Mucosa of gallbladder (tissue), 1 donor: ENCODE results near the gene MFAP3L. TPM values are rescaled to one million over a fixed set of nuclear protein-coding genes. Genes with fewer than 3 reads are reported as not detected.
"Not testable (repeated sequence)": the region's sequence is repeated elsewhere in the genome, so short reads cannot be mapped to it uniquely, and the experiment has no call there.

Experiments
- DNase-seq: peaks from one replicate; pipeline ENCODE4 v3.0.0-alpha.2; 2020; ENCODE audit warnings: low spot score
- total RNA-seq: library from RNA; stranded (reverse); gene quantifications from one replicate; pipeline ENCODE4 v1.2.1, GENCODE V29; 2021
- donor health status: DM: no; HTN: no; CAD: no.

The MFAP3L gene
- total RNA-seq, 1 donor from 2014 or later: 4.5 TPM

DNA sequence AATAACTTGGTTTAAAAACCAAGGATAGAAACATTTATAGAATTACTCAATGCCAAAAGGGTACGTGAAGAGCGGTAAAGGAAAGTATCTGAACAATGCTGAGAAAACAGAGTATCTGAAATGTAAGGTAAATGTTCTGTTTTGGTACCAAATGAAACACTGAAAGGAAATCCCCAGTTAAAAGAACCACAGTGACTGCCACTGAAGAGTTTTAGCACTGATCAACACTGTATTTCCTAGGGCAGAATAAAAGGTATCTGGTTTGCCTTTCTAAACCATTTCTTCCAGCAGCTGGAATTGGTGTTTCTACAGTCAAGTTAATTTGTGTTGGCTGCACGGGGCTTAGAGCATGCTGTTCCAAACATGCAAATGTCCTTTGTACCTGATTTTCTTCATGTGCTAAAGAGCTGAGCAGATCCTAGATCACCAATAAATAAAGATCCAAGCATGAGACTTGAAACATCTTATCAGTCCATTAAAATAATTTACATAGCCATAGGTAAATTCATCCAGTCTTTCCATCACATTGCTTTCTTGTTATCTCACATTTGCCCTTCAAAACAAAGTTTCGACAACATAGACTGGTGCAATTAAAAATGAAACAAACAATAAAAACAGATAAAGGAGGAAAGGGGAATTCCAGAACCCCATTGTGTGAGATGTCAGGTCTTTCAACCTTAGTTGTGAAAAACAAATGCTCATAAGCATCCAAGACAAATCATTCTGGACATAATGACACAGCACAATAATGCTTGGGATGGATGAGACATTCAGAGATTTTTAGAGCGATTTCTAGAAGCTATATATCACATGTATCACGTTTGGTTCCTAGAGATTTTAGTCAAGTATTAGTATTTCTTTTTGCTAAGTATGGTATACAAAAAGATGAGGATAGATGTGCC, 38.6 kb downstream of the MFAP3L start:
- no peak for DNase-seq

DNA sequence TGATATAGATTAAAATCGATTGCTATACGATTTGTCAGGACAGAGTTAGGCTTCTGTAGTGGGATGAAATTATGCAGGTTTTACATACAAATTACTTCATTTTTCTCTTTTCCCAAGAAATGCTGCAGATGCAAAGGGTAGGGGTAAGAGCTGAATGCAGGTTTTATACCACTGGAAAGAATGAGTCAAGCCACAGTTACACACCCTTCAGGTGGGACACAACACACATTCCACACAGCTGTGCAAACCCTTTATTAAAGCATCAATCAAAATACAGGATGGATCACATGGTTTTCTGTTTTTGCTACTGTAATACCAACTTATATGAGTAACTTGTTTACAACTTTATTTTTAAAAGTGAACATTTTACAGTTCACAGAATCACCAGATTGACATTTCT, 39.8 kb downstream of the MFAP3L start:
- DNase-seq: no peak

- no peak for DNase-seq
Observed at GRCh38 chr4:169985881-169986280, 40.3 kb downstream of the MFAP3L start.

DNA sequence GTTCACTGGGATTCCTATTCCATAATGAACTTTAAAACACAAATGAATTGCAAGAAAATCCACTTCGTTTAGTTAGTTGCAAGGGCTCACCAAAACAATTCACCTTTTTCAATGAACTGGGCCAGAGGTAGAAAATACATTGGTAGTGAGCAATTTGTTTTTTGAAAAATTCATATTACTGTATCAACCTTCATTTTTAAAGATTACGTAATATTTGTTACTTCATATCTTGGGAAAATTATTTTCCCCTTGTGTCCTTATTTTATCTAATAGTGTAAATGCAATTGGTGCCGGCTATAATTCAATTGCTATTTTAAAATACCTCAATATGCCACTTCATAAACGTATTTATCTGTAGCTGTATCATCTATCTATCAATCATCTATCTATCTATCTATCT, 41.5 kb downstream of the MFAP3L start:
- no peak for DNase-seq

- no peak for DNase-seq
Observed at GRCh38 chr4:169984173-169984572, 42.0 kb downstream of the MFAP3L start.

DNA sequence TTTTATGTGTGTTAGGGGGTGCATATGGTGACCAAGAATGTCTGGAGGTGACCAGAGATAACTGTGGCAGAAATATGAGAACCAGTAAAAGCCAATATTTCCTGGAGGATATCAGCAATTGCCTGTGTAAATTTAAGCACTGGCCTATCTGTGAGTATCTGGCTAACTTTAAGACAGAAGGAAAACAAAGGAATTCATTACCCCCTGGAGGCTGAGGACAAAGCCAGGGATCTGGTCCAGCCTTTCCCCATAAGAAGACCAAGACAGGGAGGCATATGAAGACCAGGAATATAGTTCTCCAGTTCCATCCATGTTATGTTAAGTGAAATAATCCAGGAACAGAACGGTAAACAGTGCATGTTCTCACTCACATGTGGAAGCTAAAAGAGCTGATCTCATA, 49.2 kb downstream of the MFAP3L start:
- DNase-seq: no peak

DNA sequence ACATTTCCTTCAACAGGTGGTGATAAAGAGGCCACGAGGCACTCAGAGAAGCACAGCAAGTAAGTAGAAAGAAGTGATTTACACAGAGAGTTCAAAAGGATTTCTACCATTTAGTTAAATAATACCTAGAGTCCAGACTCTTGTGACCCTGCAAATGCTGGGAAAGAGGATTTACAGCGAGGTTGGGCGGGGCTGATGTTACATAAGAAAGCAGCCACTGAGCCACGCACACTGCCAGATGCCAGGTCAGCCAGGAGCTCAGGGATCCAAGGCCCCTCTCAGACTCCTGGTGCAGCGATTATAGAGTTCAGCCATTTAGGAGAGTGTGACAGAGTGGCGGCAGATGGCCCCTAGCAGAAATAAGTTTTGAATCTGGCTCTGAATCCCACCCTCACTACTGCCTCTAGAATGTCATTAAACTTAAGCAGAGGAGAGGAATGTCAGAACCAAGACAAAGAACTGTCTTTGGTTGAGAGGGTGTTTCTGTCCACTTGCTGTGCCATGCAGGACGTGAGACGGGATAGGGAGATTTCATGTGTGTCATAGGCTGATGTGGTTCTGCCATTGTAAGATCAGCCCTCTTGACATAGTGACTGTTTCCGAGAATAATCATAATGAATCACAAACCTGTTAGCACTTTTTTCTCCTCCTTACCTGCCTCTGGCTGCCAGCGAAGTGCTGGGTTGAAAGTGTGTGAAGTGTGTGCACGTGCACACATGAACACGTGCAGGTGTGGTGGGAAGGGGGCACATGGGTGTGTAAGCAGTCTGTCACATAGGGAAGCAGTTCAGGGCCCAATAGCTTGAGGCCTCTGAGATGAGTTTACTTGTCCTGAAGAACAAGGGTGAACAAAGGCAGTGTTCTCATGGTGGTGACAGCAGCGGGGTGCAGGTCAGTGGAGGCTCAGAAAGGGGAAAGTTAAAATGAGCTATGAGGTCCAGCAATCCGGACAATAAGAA, 50.1 kb downstream of the MFAP3L start:
- DNase-seq: no peak

- no peak for DNase-seq
Observed at GRCh38 chr4:169975131-169975837, 50.9 kb downstream of the MFAP3L start.

DNA sequence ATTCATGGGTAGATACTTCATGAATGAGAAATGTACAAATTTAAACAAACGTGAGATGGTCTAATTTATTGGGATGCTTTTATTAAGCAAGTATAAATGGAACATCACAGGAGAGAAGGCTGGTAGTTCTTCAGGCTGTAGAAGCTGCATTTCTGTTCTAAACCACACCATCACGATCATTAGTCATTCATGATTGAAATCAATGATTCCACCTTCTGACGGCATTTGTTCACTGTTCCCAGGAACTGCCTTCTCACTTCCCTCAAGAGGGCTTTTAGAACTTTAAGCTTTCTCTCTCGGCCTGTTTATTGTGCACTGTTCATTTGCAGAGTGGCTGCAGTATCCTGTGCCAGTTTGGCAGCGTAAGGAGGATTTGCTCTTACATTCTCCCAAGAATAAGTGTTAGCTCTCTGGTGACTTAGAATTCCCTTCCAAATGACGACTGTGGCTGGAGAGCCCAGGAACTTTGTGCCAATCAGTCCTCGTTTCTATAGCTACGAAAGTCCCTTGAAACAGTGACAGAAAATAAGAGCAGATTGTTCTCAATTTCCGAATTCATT, 54.7 kb downstream of the MFAP3L start:
- no peak for DNase-seq

GRCh38 chr4:169968999-169969398, 57.2 kb downstream of the MFAP3L start:
- no peak for DNase-seq

DNA sequence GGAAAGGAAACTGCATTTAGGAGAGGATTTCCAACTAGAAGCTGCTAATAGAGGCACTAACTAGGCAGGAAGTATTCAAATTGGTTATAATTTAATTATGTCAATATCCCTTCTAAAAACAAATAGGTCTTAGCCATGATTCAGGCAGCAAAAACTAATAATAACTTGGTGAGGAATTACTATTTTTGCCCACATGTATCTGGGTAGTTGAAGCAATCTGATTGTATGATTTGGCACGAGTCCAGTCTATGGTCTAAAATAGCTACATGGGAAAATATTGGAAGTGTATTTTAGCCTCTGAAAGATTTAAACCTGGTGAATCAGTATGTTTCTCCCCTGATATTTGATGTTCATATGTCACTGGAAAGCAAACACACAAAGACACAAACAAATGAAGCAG, 62.2 kb downstream of the MFAP3L start:
- no peak for DNase-seq

DNA sequence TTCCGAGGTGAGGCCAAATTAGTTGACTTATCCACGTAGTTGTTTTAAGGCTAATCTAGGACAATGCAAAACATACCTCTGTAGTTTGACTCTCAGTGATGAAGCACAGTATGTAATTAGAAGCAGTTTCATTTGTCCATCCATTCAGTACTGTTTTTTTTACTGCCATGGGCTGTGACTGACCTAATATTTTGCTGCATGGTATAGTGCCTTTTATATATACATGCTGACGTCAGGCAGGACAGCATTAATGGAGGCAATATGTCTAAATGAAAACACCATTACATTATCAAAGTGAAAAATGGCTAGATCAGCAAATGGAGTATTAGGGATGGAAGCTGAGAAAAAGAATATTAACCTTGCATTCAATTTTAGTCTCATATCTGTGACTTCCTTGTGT, 66.9 kb downstream of the MFAP3L start:
- DNase-seq: no peak

DNA sequence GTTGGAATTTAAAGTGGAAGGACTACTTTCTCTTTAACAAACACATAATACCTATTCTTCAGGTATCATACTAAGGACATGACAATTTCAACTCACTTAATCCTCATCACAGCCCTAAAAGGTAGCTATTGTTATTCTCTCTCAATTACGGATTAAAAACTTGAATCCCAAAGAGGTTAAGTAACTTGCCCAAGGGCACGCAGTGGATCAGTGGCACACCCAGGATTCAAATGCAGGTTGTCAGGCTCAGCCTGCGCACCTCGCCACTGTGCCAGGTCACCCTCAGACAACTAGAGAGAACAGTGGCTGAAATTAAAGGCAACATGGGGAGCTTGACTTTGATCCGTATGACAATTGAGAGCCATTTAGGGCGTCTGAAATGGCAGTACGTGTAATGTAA, 67.6 kb downstream of the MFAP3L start:
- no peak for DNase-seq

GRCh38 chr4:169957785-169958184, 68.4 kb downstream of the MFAP3L start:
- DNase-seq: no peak

DNA sequence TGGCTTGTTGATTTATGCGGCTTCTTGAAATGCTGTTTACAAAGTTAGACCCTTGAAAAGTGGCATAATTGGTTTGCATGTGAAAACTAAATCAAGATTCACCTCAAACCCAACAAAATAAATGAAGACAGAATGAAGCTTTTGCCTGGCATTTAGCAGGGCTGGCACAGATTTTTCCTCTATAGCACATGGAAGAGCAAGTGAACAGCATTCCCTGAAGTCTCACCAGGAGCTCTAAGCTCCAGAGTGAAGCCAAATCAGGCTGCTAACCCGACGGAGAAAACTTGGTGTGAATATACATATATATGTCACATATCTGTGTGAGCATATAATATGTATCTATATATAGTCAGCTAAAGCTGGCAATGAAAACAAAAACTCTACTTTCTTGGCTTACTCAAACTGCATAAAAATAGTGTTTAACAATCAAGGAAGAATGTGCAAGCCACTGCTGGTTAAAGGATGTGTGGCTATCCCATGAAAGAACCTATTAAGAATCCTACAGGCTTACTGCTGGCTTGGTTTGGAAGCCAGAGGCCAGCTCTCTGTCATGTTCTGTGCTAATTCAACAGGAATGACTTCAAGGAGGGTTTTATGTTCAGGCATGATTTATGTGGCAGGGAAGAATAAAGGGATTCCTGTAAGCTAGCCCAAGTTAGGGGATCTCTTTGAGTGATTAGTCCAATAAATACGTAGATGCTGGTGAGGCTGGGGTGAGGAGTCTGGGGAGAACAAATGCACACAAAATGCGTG, 69.9 kb downstream of the MFAP3L start:
- DNase-seq: no peak

DNA sequence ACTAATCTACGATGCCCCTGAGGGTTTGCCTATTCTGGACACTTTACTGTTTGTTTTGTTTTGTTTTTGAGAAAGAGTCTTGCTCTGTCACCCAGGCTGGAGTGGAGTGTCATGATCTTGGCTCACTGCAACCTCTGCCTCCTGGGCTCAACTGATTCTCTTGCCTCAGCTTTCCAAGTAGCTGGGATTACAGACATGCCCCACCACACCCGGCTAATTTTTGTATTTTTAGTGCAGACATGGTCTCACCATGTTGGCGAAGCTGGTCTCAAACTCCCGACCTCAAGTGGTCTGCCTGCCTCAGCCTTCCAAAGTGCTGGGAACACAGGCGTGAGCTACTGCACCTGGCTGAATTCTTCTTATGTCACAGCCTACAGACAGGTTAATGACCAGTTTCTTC, 70.7 kb downstream of the MFAP3L start:
- DNase-seq: no peak

GRCh38 chr4:169952236-169953002, 73.8 kb downstream of the MFAP3L start:
- no peak for DNase-seq

DNA sequence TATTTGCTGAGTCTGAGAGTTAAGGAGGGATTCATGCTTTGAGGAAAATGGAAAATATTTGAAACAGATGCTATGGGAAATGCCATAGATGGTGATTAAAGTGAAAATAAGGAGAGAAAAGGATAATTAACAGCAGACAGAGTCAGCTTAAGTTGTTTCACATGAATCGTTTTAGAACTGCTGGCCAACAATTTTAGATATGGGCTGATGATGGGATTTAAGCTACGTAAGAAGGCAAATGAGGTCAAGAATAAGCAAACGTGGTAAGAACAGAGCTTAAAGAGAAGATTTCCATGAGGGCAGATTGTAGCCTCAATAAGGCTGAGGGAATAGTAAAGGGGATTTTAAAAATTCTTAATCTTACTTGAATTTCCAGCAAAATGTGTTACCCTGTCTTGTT, 77.9 kb downstream of the MFAP3L start:
- no peak for DNase-seq

DNA sequence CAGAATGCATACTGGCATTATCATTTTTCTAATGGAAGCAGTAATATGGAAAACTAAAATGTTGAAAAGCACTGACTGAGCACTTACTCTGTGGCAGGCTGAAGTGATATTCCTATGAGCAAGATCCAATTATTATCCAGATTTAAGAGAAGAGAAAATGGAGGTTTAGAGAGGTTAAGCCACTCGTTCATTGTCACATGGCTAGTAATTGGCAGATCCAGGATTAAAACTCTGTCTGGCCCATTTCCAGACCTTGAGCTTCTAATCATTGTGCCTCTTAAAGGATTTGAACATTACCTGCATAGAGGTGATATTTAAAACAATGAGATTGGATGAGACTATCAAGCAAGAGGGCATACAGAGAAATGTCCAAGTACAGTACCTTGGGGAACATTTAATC, 80.6 kb downstream of the MFAP3L start:
- no peak for DNase-seq

GRCh38 chr4:169943601-169944000, 82.6 kb downstream of the MFAP3L start:
- not testable (repeated sequence) for DNase-seq
